H1 (cell line): Measurements from ENCODE around the gene SLIT3. TPM values are rescaled to one million over a fixed set of nuclear protein-coding genes. Genes with fewer than 3 reads are reported as not detected.

ENCODE experiments used
- EP300 ChIP-seq, 2 experiments: IDR thresholded peaks; 1 replicate in 1 of 2; 2 replicates in 1 of 2; pipeline ENCODE4 v1.6.1; 2011 to 2012; ENCODE audit warnings: low read depth in 2 of 2, low read length in 2 of 2, mild to moderate bottlenecking in 2 of 2, borderline replicate concordance in 1 of 2, inconsistent platforms in 1 of 2, moderate library complexity in 1 of 2
- POLR2A ChIP-seq, 2 experiments: IDR thresholded peaks; 1 replicate in 1 of 2; 2 replicates in 1 of 2; pipeline ENCODE4 v1.6.1; 2011; ENCODE audit warnings: low read depth in 2 of 2, low read length in 2 of 2, mild to moderate bottlenecking in 2 of 2; ENCODE audit errors: control extremely low read depth in 1 of 2
- SIN3A ChIP-seq, 2 experiments: IDR thresholded peaks in 1 of 2; conservative IDR thresholded peaks in 1 of 2; 2 replicates each; pipeline ENCODE4 v1.6.1; 2011 to 2012; ENCODE audit warnings: low read length in 2 of 2, improper control_type of control experiment in 1 of 2, low read depth in 1 of 2, mild to moderate bottlenecking in 1 of 2
- polyA plus RNA-seq, 7 experiments: library from polyadenylated mRNA; depleted of rRNA in 3 of 7; stranded (reverse) in 5 of 7; unstranded in 2 of 7; fragments of >200 nt in 5 of 7; fragments of 200-250 nt in 2 of 7; gene quantifications; 1 replicate in 5 of 7; 2 replicates in 1 of 7; 4 replicates in 1 of 7; pipeline versions ENCODE4 v1.2.1 to v1.2.3, GENCODE V29; 2011 to 2013; ENCODE audit warnings: missing spikeins in 2 of 7, mixed read lengths in 2 of 7
- total RNA-seq: library from RNA; stranded (reverse); fragmentation: NEBNext Ultra II Directional; extraction: Animal tissue kit (Norgen Biotek cat#: 25700); gene quantifications from 2 replicates; pipeline ENCODE4 v1.2.1, GENCODE V29; 2021
- TF ChIP-seq, protein P1 (sequence below): fragments of 300-600 bp; sonication (generic); IDR thresholded peaks from 2 replicates; pipeline ENCODE4 v1.7.1; 2012; ENCODE audit warnings: low read length, moderate library complexity, mild to moderate bottlenecking, inconsistent platforms; ENCODE audit not compliant: insufficient replicate concordance

Gene SLIT3
- total and polyA plus RNA-seq, 2 of the 8 experiments (the other 6 are each of a cell fraction or from before 2014, with no cell fraction given): 1.1 to 1.2 TPM

DNA sequence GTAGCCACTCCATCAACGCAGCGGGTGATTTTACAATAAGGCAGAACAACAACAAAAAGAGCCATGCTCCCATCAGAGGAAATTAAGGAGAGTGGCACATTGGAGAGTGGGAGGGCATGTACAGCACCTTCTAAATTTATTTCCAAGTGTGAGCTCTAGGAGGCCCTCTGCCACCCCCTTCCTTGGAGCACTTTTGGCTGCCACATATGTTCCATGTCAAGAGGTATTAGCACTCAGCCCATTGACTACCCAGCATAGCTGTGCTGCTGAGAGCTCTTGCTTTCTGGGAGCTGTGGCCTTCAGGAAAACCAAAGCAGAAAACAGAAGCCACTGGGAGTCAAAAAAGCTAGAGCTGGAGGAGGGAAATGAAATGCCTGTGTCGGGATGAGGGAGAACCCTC lies 521.6 kb downstream of the SLIT3 start (continued):
- TF ChIP-seq, protein P1, sequence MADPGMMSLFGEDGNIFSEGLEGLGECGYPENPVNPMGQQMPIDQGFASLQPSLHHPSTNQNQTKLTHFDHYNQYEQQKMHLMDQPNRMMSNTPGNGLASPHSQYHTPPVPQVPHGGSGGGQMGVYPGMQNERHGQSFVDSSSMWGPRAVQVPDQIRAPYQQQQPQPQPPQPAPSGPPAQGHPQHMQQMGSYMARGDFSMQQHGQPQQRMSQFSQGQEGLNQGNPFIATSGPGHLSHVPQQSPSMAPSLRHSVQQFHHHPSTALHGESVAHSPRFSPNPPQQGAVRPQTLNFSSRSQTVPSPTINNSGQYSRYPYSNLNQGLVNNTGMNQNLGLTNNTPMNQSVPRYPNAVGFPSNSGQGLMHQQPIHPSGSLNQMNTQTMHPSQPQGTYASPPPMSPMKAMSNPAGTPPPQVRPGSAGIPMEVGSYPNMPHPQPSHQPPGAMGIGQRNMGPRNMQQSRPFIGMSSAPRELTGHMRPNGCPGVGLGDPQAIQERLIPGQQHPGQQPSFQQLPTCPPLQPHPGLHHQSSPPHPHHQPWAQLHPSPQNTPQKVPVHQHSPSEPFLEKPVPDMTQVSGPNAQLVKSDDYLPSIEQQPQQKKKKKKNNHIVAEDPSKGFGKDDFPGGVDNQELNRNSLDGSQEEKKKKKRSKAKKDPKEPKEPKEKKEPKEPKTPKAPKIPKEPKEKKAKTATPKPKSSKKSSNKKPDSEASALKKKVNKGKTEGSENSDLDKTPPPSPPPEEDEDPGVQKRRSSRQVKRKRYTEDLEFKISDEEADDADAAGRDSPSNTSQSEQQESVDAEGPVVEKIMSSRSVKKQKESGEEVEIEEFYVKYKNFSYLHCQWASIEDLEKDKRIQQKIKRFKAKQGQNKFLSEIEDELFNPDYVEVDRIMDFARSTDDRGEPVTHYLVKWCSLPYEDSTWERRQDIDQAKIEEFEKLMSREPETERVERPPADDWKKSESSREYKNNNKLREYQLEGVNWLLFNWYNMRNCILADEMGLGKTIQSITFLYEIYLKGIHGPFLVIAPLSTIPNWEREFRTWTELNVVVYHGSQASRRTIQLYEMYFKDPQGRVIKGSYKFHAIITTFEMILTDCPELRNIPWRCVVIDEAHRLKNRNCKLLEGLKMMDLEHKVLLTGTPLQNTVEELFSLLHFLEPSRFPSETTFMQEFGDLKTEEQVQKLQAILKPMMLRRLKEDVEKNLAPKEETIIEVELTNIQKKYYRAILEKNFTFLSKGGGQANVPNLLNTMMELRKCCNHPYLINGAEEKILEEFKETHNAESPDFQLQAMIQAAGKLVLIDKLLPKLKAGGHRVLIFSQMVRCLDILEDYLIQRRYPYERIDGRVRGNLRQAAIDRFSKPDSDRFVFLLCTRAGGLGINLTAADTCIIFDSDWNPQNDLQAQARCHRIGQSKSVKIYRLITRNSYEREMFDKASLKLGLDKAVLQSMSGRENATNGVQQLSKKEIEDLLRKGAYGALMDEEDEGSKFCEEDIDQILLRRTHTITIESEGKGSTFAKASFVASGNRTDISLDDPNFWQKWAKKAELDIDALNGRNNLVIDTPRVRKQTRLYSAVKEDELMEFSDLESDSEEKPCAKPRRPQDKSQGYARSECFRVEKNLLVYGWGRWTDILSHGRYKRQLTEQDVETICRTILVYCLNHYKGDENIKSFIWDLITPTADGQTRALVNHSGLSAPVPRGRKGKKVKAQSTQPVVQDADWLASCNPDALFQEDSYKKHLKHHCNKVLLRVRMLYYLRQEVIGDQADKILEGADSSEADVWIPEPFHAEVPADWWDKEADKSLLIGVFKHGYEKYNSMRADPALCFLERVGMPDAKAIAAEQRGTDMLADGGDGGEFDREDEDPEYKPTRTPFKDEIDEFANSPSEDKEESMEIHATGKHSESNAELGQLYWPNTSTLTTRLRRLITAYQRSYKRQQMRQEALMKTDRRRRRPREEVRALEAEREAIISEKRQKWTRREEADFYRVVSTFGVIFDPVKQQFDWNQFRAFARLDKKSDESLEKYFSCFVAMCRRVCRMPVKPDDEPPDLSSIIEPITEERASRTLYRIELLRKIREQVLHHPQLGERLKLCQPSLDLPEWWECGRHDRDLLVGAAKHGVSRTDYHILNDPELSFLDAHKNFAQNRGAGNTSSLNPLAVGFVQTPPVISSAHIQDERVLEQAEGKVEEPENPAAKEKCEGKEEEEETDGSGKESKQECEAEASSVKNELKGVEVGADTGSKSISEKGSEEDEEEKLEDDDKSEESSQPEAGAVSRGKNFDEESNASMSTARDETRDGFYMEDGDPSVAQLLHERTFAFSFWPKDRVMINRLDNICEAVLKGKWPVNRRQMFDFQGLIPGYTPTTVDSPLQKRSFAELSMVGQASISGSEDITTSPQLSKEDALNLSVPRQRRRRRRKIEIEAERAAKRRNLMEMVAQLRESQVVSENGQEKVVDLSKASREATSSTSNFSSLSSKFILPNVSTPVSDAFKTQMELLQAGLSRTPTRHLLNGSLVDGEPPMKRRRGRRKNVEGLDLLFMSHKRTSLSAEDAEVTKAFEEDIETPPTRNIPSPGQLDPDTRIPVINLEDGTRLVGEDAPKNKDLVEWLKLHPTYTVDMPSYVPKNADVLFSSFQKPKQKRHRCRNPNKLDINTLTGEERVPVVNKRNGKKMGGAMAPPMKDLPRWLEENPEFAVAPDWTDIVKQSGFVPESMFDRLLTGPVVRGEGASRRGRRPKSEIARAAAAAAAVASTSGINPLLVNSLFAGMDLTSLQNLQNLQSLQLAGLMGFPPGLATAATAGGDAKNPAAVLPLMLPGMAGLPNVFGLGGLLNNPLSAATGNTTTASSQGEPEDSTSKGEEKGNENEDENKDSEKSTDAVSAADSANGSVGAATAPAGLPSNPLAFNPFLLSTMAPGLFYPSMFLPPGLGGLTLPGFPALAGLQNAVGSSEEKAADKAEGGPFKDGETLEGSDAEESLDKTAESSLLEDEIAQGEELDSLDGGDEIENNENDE: no peak
- TF ChIP-seq POLR2A (IDR thresholded peaks at IDR 0.05; ENCODE audit: control extremely low read depth in 1 of 2, low read depth in 2 of 2, low read length in 2 of 2) (no peak), SIN3A (conservative IDR thresholded peaks at IDR 0.05 in 1 of 2, IDR thresholded peaks at IDR 0.05 in 1 of 2; ENCODE audit: low read depth in 1 of 2, low read length in 2 of 2) (no peak), EP300 (IDR thresholded peaks at IDR 0.05; ENCODE audit: borderline replicate concordance in 1 of 2, low read depth in 2 of 2, low read length in 2 of 2) (no peak)
- TF ChIP-seq, all 59 proteins: peak for 0
